Suprapubic skin (tissue), 4 donors: ENCODE measurements around the gene A1CF. TPM values are rescaled to one million over a fixed set of nuclear protein-coding genes. Genes with fewer than 3 reads are reported as not detected.

Experiments
- DNase-seq, 2 donors: peaks; one replicate each; pipeline ENCODE4 v3.0.0-alpha.2; 2019; ENCODE audit warnings: low spot score in 2 of 2
- H3K27ac ChIP-seq: fragments of 200-600 bp; sonication (generic); one replicate; pipeline ENCODE4 v1.5.1; 2019
- H3K27me3 ChIP-seq: fragments of 200-600 bp; sonication (generic); one replicate; pipeline ENCODE4 v1.5.1; 2019
- H3K36me3 ChIP-seq: fragments of 200-600 bp; sonication (generic); one replicate; pipeline ENCODE4 v1.5.1; 2019
- H3K4me1 ChIP-seq: fragments of 200-600 bp; sonication (generic); one replicate; pipeline ENCODE4 v1.5.1; 2019
- H3K4me3 ChIP-seq: fragments of 200-600 bp; sonication (generic); one replicate; pipeline ENCODE4 v1.5.1; 2019; ENCODE audit warnings: mild to moderate bottlenecking
- H3K9me3 ChIP-seq: fragments of 200-600 bp; sonication (generic); one replicate; pipeline ENCODE4 v1.5.1; 2019
- CTCF ChIP-seq, 2 donors: fragments of 200-600 bp in 1 of 2; fragments of 450-650 bp in 1 of 2; sonication (generic) in 1 of 2; IDR thresholded peaks; one replicate each; pipeline ENCODE4 v1.5.1; 2016 to 2019; ENCODE audit warnings: antibody characterized with exemption in 2 of 2, mild to moderate bottlenecking in 1 of 2, moderate library complexity in 1 of 2
- EP300 ChIP-seq: sonication (generic); formaldehyde crosslinking; IDR thresholded peaks from one replicate; pipeline ENCODE4 v1.6.1; 2017; ENCODE audit warnings: antibody characterized with exemption
- POLR2A ChIP-seq, 2 donors: fragments of 450-650 bp; IDR thresholded peaks; one replicate each; pipeline ENCODE4 v1.6.1; 2017; ENCODE audit warnings: antibody characterized with exemption in 2 of 2, mild to moderate bottlenecking in 2 of 2, moderate library complexity in 2 of 2
- POLR2AphosphoS5 ChIP-seq, 3 donors: sonication (generic); formaldehyde crosslinking; IDR thresholded peaks; one replicate each; pipeline ENCODE4 v1.6.1; 2017; ENCODE audit warnings: antibody characterized with exemption in 3 of 3
- WGBS: methylation state at CpG from one replicate; pipeline ENCODE4 v1.1.5; 2018; 5-methylcytosine and 5-hydroxymethylcytosine counted together
- total RNA-seq, 4 donors: library from RNA; depleted of rRNA; stranded (reverse); fragments of >200 nt; gene quantifications; one replicate each; pipeline ENCODE4 v1.1.0, GENCODE V29; 2016

The A1CF gene
- total RNA-seq, 4 donors from 2014 or later = 0.32 TPM; not detected in 3

- TF ChIP-seq POLR2A (IDR thresholded peaks at IDR 0.05) (no peak), POLR2AphosphoS5 (IDR thresholded peaks at IDR 0.05) (no peak), CTCF (IDR thresholded peaks at IDR 0.05) (no peak), EP300 (no peak)
- no peaks in the 10 kb centered on the region for H3K9me3 ChIP-seq
- no peaks in the 10 kb centered on the region for H3K27me3 ChIP-seq
- no peaks in the 10 kb centered on the region for H3K4me1 ChIP-seq
- no peaks in the 10 kb centered on the region for H3K36me3 ChIP-seq
- WGBS = 29% methylated on average over 2 of the region's 2 CpGs
- no peak overlapping the region for H3K4me3 ChIP-seq
- no peak for DNase-seq
- no peak overlapping the region for H3K27ac ChIP-seq
Observed at GRCh38 chr10:50805981-50806622, 79.3 kb downstream of the A1CF start.

GRCh38 chr10:50799595-50799994 lies 85.8 kb downstream of the A1CF start:
- DNase-seq = no peak
- WGBS = 71% methylated on average over 1 of the region's 1 CpG

GRCh38 chr10:50798297-50798696 lies 87.1 kb downstream of the A1CF start:
- no peak overlapping the region for H3K27ac ChIP-seq
- no peak for TF ChIP-seq EP300
- TF ChIP-seq POLR2AphosphoS5 (IDR thresholded peaks at IDR 0.05) = no peak
- no peak for TF ChIP-seq POLR2A (IDR thresholded peaks at IDR 0.05)
- no peak for TF ChIP-seq CTCF (IDR thresholded peaks at IDR 0.05)
- no peaks in the 10 kb centered on the region for H3K4me1 ChIP-seq
- DNase-seq = no peak
- WGBS = 68% methylated on average over 3 of the region's 3 CpGs
- no peaks in the 10 kb centered on the region for H3K36me3 ChIP-seq
- H3K9me3 ChIP-seq = no peaks in the 10 kb centered on the region
- no peak overlapping the region for H3K4me3 ChIP-seq
- H3K27me3 ChIP-seq = peaks cover 2% of the 10 kb centered on the region

More at GRCh38 chr10:50799595-50799994, 85.8 kb downstream of the A1CF start:
- Histone ChIP-seq H3K36me3 (no peaks in the 10 kb centered on the region), H3K4me3 (no peak overlapping the region), H3K9me3 (no peaks in the 10 kb centered on the region), H3K4me1 (no peaks in the 10 kb centered on the region), H3K27ac (no peak overlapping the region), H3K27me3 (peaks cover 2% of the 10 kb centered on the region)
- TF ChIP-seq CTCF (IDR thresholded peaks at IDR 0.05) (no peak), POLR2AphosphoS5 (IDR thresholded peaks at IDR 0.05) (no peak), EP300 (no peak), POLR2A (IDR thresholded peaks at IDR 0.05) (no peak)

- no peak overlapping the region for H3K27ac ChIP-seq
- no peak overlapping the region for H3K4me3 ChIP-seq
- WGBS = 100% methylated on average over 1 of the region's 1 CpG
- H3K27me3 ChIP-seq = peaks cover 2% of the 10 kb centered on the region
- DNase-seq = no peak
- no peaks in the 10 kb centered on the region for H3K36me3 ChIP-seq
- no peaks in the 10 kb centered on the region for H3K9me3 ChIP-seq
- TF ChIP-seq CTCF (IDR thresholded peaks at IDR 0.05) (no peak), EP300 (no peak), POLR2A (IDR thresholded peaks at IDR 0.05) (no peak), POLR2AphosphoS5 (IDR thresholded peaks at IDR 0.05) (no peak)
- no peaks in the 10 kb centered on the region for H3K4me1 ChIP-seq
Observed at GRCh38 chr10:50796693-50797092, 88.7 kb downstream of the A1CF start.

- no peaks in the 10 kb centered on the region for H3K9me3 ChIP-seq
- H3K27ac ChIP-seq = no peak overlapping the region
- H3K36me3 ChIP-seq = no peaks in the 10 kb centered on the region
- TF ChIP-seq EP300 (no peak), POLR2AphosphoS5 (IDR thresholded peaks at IDR 0.05) (no peak), CTCF (IDR thresholded peaks at IDR 0.05) (no peak), POLR2A (IDR thresholded peaks at IDR 0.05) (no peak)
- no peak for DNase-seq
- H3K27me3 ChIP-seq = peaks cover 2% of the 10 kb centered on the region
- no peaks in the 10 kb centered on the region for H3K4me1 ChIP-seq
- H3K4me3 ChIP-seq = no peak overlapping the region
Observed at GRCh38 chr10:50794490-50794889, 90.9 kb downstream of the A1CF start.
